GM08714 (cell line): Measurements from ENCODE around the gene ADO.
A peak's percentile ranks its signal among the peaks of the same experiment; 100 is the strongest.

ENCODE experiments used
- H3K4me3 ChIP-seq: fragments of 200-500 bp; sonication (Bioruptor generic); 2 replicates; pipeline ENCODE4 v1.5.1; 2014; ENCODE audit warnings: mild to moderate bottlenecking, low read length, inconsistent platforms
- ZNF274 ChIP-seq: IDR thresholded peaks from 2 replicates; pipeline ENCODE4 v1.6.1; 2012; ENCODE audit warnings: mild to moderate bottlenecking, low read depth, low read length

The ADO gene

DNA sequence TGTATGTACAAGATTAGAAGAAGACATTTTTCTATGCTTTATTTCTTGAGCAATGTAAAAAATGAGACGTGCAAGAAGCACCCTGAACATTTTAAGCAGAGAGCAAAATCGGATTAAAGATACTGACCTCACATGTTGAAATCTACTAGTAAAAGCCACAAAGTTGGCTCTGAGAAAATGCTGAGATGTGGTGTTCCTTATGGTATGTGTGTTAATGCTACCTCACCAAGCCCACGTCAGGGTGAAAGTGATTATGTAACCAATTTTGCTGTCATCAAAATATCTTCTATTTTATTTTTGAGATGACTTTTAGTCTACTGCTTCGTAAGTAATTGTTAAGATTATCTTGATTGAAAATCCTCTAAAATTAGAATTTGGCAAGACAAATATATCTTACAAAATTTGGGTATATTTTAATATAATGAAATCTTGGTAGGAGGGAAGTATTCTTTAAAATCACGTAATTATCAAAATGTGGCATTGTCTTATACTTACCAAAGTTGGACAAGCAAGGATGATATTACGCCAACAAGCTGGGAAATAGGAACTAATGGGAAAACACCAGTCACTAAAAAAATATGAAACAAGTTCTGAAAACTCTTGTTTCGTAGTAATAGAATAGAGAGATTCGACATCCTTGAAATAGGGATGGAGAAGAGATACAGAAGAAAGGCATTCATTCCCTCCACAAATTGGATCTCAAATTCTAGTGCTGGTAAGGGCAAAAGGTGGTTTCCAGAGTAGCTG lies 5.8 kb downstream of the ADO start:
- no peak overlapping the region for H3K4me3 ChIP-seq
- TF ChIP-seq ZNF274 = no peak

DNA sequence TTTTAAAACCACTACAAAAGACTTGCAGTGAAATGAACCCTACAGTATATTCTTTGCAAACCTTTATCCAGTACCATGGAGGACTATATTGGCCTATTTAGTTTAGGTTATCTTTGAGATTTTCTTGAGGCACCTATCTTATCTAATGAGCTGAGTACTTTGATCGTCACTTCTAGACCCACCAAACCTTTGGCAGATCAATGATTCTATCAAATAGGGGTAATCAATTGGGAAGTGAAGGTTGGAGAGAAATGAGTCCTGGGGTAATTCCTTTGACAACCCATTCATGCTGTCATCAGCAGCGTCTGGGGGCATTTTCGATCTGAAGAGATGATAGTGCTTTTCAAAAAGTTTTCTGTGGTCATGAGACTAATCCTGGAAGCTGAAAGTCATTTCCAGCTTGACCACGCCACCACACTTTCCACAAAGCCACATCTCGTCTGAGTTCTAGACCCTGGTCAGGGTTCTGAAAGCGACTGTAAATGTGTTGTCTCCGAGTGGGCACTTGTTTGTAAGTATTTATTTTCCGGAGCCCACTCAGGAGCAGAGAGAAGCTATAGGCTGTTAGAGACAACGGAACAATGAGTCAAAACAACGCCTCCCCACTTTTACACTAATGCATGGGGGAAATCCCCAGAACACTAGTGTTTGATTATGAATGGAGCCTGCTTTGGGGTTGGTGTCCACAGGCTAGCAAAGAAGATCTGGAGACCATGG lies 6.8 kb downstream of the ADO start:
- H3K4me3 ChIP-seq = no peak overlapping the region; the same call in 1 of the 2 replicates
- TF ChIP-seq ZNF274 = no peak

DNA sequence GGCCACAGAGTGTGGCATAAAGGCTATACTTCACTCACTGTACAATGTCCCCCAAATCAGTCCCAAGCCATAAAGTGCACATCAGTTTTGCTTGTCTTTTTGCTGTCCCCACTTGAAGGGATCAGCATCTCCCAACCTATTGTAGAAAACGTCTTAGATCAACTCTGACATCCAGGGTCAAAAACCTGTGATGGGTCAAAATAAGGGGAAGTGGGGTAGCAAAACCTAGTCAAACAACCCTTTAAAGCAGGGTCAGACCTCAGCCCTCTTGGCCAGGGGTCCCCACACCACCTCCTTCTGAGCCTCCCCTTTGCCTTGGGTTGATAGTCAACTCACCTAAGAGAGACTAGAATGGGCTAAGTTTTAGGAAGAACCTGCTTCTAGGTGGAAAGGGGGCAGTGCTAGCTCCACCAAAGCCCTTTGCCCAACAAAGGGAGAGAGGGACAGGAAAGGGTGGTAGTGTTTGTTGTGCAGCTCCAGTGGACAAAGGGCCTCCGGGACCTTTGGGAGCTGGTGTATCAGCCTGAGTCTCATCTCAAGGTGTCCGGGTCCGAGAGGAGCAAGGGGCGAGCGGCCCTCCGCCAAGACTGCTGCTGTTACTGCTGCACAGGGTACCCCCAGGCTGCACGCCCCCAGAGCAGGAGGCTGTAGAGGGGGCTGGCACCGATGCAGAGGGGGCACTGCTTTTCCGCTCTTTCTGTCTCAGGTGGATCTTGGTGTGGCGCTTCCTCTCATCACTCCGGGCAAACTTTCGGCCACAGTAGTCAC lies 8.3 kb downstream of the ADO start:
- no peak for TF ChIP-seq ZNF274
- no peak overlapping the region for H3K4me3 ChIP-seq

DNA sequence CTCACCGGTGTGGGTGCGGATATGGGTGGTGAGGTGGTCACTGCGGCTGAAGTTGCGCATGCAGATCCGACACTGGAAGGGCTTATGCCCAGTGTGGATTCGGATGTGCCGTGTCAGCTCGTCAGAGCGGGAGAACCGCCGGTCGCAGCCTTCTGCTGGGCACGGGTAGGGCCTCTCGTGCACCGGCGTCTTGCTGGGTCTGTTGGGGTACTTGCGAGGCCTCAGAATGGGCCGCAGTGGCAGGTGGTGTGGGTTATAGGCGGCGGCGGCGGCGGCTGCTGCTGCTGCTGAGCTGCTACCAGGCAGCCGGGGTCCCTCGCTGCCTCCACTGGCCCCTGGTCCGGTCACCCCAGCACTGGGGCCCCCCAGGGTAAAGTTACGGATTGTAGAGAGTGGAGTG lies 8.9 kb downstream of the ADO start:
- no peak overlapping the region for H3K4me3 ChIP-seq
- TF ChIP-seq ZNF274 = no peak

DNA sequence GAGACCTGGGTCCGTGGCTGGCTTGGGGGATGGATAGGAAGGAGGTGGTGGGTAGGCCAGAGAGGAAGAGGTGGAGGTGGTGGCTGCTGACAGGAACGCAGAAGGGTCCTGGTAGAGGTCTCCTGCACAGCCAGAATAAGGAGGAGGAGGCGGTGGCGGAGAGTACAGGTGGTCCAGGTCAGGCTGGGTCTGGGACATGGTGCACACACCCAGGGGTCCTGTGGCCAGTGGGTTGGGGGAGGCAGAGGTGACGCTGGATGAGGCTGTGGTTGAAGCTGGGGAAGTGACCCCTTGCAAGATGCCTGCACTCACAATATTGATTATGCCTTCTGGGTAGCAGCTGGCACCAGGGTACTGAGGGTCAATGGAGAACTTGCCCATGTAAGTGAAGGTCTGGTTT lies 9.5 kb downstream of the ADO start:
- no peak for TF ChIP-seq ZNF274
- peak overlapping the region; percentile 81; the same call in 1 of the 2 replicates for H3K4me3 ChIP-seq

DNA sequence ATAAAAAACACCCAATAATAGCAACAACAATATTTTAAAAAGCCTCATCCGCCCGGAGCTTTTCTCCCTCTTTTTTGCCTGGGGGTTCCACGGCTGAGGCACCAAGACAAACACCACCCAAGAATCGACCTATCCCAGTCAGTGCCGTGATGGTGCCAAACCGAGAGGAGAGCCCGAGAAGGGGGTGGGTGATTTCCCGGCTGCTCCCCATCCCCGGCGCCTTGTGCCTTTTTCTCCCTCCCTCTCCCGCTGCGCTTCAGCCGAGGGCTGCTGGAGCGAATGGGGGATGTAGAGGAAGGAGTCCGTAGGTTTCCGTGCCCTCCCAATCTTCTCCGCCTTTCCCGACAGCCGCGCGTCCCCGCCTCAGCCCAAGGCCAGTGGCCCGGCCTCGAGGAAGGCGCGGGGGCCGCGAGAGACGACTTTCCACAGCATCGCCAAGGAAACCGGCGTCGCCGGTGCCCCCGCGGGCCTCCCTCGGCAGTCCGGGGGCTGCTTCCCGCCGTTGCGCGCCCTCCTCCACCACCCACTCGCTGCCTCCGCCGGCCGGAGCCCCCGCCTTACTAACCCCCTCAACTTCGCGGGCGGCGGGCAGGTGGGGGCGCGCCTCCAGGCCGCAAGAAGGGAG lies 10.3 kb downstream of the ADO start:
- TF ChIP-seq ZNF274 = no peak
- H3K4me3 ChIP-seq = peak overlapping the region; percentile 81

DNA sequence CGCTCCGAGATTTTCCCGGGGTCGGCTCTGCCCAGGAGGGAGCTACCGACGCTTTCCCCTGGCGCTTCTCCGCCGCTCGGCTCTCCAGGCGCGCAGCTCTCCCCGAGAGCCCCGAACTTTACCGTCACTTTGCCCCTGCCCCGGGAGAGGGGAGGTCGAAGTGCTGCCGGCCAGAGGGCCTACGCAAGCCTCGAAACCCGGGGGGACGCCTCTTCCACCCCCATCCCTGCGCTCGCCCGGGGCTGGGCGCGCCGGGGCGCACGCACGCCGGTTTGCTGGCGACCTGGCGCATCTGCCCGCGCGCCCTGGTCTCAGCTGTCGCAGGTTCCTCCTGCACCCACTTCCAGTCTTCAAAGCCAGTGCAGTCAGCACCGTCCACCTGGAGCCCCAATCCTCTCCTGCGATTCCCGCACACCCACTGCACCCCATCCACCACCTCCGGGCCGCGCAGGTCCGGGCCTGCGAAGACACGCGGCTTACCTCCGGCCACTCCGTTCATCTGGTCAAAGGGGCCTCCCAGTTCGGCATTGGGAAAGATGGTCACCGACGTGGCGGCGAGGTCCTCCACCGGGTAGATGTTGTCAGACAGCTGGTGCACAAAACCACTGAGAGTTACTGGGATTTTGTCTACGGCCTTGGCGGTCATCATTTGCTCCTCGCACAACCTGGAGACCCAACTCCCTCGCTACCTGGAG lies 11.0 kb downstream of the ADO start:
- peak overlapping the region; percentile 81 for H3K4me3 ChIP-seq
- TF ChIP-seq ZNF274 = no peak

DNA sequence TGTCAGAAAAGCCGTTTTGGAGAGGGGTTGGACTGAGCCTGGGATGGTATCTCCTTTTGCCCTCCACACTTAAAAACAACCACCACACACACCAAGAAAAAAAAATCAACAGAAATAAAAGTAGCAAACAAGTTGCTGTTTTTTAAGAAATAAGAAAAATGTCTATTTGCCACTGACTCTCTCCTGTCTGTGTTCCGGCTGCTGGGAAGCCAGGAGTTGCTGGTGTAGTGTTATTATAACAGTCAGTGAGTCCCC lies 11.5 kb downstream of the ADO start:
- no peak for TF ChIP-seq ZNF274
- peak overlapping the region; percentile 81 for H3K4me3 ChIP-seq

DNA sequence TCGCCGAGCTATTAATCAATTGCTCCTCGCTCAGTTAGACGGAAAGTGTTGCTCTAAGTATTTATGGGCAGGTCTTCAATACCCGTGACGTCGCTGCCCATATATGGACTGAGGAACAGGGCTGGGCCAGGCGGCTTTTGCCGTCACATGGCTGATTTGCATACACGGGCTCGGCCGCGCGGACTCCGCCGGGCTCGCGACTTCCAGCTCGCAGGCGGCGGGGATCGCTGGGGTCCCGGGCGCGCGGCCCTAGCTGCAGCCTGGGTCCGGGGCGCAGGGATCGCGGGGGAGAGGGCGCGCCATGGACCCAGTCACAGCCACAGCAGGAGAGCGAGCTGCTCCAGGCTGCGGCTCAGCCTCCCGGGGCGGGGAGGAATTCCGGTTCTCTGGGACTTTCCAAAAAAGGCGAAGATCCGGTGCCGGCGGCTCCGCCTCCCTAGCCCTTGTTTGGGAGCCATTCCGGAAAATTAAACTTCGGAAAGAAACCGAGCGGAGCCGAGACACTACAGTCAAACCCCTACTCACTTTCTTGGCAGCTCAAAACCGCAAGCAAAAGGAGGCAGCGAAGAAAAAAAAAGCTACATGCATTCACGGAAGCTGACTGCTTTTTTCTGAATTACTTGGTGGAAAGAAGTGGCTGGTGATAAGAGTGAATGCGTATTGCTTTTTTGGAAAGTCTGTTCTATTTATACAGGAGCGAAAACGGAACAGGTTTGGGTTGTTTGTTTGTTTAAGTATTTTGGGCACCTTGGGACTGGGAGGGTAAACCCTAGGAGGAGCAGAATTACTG lies 12.0 kb downstream of the ADO start, which contains the start of gene EGR2:
EGR2 (minus strand) TSS at position 36 of the 790 bp plus-strand sequence. CDS start 337 bp downstream, outside the sequence.
- H3K4me3 ChIP-seq = peak within 1 kb of the TSS; percentile 81
- TF ChIP-seq ZNF274 = no peak

DNA sequence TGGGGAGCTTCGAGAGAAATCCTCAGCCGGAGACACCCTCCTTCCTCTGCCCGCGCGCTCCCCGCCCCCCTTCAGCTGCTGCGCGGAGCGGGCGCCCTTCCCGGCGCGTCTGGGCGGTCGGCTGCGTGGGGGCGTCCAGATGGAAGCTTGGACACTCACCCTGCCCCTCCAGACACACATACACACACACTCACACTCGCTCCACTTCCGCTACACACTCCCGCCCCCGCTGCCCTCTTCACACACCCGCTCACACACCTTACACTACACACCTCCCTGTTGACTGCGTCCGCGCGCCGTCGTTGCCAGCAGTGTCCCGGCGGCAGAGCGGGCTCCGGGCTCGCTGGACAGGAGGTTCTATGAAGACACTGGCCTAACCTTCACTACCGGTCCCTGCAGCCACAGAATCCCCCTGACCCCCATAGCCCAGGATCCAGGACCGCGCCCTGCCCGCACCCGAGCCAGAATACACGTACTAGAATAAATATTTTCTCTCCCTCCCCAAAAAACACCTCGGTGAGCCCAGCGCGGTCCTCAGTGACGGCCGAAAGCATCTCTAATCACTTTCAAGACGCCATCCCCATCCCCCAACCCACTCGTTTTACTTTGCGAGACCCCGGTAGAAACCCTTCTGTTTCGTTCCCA lies 12.7 kb downstream of the ADO start:
- H3K4me3 ChIP-seq = peak overlapping the region; percentile 81
- TF ChIP-seq ZNF274 = no peak

DNA sequence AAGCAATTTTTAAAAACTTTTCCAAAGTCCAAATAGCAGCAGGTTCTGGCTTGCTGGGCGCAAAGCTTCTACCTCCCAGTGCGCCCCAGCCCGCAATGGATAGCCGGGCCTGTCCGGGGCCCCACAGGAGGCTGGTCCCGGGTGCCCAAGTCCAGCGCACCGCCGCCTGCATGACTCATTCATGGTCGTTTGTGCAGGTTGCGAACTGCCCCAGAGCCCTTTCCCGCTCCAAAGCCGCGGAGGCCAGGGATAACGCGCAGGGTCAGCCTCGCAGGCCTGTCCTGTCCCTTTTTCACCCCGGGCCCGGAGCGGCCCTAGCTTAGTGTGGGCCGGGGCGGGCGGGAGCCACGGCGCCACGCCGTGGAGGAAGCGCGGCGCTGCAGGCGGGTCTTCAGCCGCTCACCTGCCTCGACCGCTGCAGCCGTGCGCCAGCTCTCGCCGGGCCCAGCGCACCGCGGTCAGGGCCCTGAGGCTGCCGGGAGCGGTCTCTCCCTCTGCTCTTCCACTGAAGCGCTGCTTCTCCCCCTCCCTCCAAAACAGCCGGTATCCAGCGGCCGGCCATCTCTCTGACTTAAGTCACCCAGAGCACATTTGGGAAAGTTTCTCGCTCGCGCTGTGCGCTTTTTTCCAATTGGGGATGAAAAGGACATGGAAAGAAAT lies 13.4 kb downstream of the ADO start:
- no peak for TF ChIP-seq ZNF274
- H3K4me3 ChIP-seq = peak overlapping the region; percentile 81; the same call in 1 of the 2 replicates

DNA sequence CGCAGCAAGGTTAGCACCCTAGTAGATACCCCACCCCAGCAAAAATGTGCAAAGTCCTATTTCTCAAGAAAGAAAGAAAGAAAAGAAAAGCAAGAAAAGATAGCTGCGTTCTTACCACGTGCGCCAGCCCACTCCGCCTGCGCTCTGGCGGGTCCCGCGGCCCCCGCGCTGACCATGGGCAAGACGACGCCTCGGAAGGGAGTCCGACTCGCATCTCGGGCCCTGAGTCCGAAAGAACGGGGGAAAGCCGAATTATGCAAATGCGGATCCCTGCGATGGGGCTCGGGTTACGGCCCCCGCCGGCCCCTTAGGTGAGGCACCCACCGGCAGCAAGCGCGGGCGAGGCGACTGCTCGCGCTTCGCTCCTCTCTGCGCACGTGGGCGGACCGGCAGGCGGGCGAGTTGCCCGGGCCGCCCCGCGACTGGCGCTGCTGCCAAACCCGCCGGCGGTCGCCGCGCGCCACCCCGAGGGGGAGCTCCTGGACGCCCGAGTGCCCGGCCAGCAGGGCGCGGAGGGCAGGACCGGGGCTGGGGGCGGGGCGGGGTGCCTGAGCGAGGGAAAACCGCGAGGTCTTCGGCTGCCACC lies 14.0 kb downstream of the ADO start:
- TF ChIP-seq ZNF274 = no peak
- H3K4me3 ChIP-seq = peak overlapping the region; percentile 30; the same call in 1 of the 2 replicates
